Measurements from ENCODE around the gene GMPR.
"Not testable (repeated sequence)": the region's sequence is repeated elsewhere in the genome, so short reads cannot be mapped to it uniquely, and the experiment has no call there.

GMPR gene

GRCh38 chr6:16258709-16259075 lies 20.3 kb downstream of the GMPR start:
- H3K4me3 ChIP-seq (ENCODE audit: low read length) = no peak overlapping the region
- peak overlapping the region; percentile 86 for H3K56ac ChIP-seq (ENCODE audit: low read length)
- peak; percentile 42 for DNase-seq
- peak overlapping the region; percentile 40 for H2AK5ac ChIP-seq (ENCODE audit: low read length)
- H3K36me3 ChIP-seq (ENCODE audit: control insufficient read depth, insufficient read depth, low read length) = no peaks in the 10 kb centered on the region
- H4K5ac ChIP-seq (ENCODE audit: low read length) = no peak overlapping the region
- no peaks in the 10 kb centered on the region for H3K27me3 ChIP-seq (ENCODE audit: insufficient read depth, low read length, poor library complexity)
- no peaks in the 10 kb centered on the region for H3K79me2 ChIP-seq (ENCODE audit: control insufficient read depth, insufficient read depth, low read length)
- no peak overlapping the region for H2BK15ac ChIP-seq (replicated peaks; ENCODE audit: low read depth)
- no peaks in the 10 kb centered on the region for H3K79me1 ChIP-seq (ENCODE audit: low read length)
- H2BK120ac ChIP-seq (ENCODE audit: low read depth, low read length) = peak overlapping the region; percentile 82
- no peak overlapping the region for H3K4ac ChIP-seq (ENCODE audit: low read depth, low read length)
- H3K23ac ChIP-seq (ENCODE audit: low read length) = no peak overlapping the region
- peak overlapping the region; percentile 31 for H3K9ac ChIP-seq (ENCODE audit: low read length)
- H3K18ac ChIP-seq (ENCODE audit: low read length) = peak overlapping the region; percentile 66
- no peak overlapping the region for H3K4me2 ChIP-seq (ENCODE audit: low read length)
- 100% methylated on average over 2 of the region's 6 CpGs for WGBS (ENCODE audit: extremely low coverage, insufficient coverage, low lambda C conversion rate)
- peak overlapping the region; percentile 56 for H2BK5ac ChIP-seq (ENCODE audit: low read length)
- peak overlapping the region; percentile 79 for H3K27ac ChIP-seq (ENCODE audit: low read depth, low read length)
- H3K4me1 ChIP-seq (ENCODE audit: control insufficient read depth, low read depth, low read length) = peaks cover 4% of the 10 kb centered on the region
- no peak overlapping the region for H4K8ac ChIP-seq (ENCODE audit: low read depth, low read length)

DNA sequence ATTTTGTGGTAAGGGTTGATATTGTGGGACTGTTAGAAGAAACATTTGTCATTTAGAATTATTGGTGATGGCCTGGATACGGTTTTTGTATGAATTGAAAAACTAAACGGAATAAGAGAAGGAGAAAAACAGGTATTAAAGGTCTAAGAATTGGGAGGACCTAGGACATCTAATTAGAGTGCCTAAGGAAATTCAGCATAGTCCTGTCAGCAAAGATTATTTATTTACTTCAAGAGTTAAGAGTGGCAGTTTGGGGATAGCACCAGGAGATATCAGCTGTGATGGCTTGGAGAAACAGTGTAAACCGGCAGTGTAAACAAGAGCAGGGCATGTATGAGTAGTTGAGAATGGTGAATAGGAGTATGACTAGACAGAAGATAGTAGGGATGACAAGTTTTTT lies 21.2 kb downstream of the GMPR start:
- H2BK15ac ChIP-seq (replicated peaks; ENCODE audit: low read depth); H3K79me1 ChIP-seq (ENCODE audit: low read length); H3K4me3 ChIP-seq (ENCODE audit: low read length); H3K4me1 ChIP-seq (ENCODE audit: control insufficient read depth, low read depth, low read length); H3K36me3 ChIP-seq (ENCODE audit: control insufficient read depth, insufficient read depth, low read length); H3K4me2 ChIP-seq (ENCODE audit: low read length); H3K79me2 ChIP-seq (ENCODE audit: control insufficient read depth, insufficient read depth, low read length); H3K4ac ChIP-seq (ENCODE audit: low read depth, low read length); H3K27me3 ChIP-seq (ENCODE audit: insufficient read depth, low read length, poor library complexity); H2BK120ac ChIP-seq (ENCODE audit: low read depth, low read length); H2AK5ac ChIP-seq (ENCODE audit: low read length); H3K23ac ChIP-seq (ENCODE audit: low read length); H2BK5ac ChIP-seq (ENCODE audit: low read length); H3K9ac ChIP-seq (ENCODE audit: low read length); DNase-seq; H3K18ac ChIP-seq (ENCODE audit: low read length); H4K8ac ChIP-seq (ENCODE audit: low read depth, low read length); H4K5ac ChIP-seq (ENCODE audit: low read length): not testable (repeated sequence)
- Histone ChIP-seq H3K56ac (ENCODE audit: low read length) (peak overlapping the region; percentile 50), H3K27ac (ENCODE audit: low read depth, low read length) (peak overlapping the region; percentile 70)
- WGBS (ENCODE audit: extremely low coverage, insufficient coverage, low lambda C conversion rate) = no CpG with 5 or more reads among the region's 3 CpGs

- H3K18ac ChIP-seq (ENCODE audit: low read length); H3K27me3 ChIP-seq (ENCODE audit: insufficient read depth, low read length, poor library complexity); H3K23ac ChIP-seq (ENCODE audit: low read length); H3K27ac ChIP-seq (ENCODE audit: low read depth, low read length); H2BK120ac ChIP-seq (ENCODE audit: low read depth, low read length); H3K4ac ChIP-seq (ENCODE audit: low read depth, low read length); H4K5ac ChIP-seq (ENCODE audit: low read length); H3K4me1 ChIP-seq (ENCODE audit: control insufficient read depth, low read depth, low read length); H3K4me3 ChIP-seq (ENCODE audit: low read length); H3K36me3 ChIP-seq (ENCODE audit: control insufficient read depth, insufficient read depth, low read length); DNase-seq; H2AK5ac ChIP-seq (ENCODE audit: low read length); H3K79me2 ChIP-seq (ENCODE audit: control insufficient read depth, insufficient read depth, low read length); H3K79me1 ChIP-seq (ENCODE audit: low read length); H2BK5ac ChIP-seq (ENCODE audit: low read length); H3K9ac ChIP-seq (ENCODE audit: low read length); H2BK15ac ChIP-seq (replicated peaks; ENCODE audit: low read depth); H3K56ac ChIP-seq (ENCODE audit: low read length); H4K8ac ChIP-seq (ENCODE audit: low read depth, low read length); H3K4me2 ChIP-seq (ENCODE audit: low read length): not testable (repeated sequence)
- no CpG with 5 or more reads among the region's 9 CpGs for WGBS (ENCODE audit: extremely low coverage, insufficient coverage, low lambda C conversion rate)
Observed at GRCh38 chr6:16260602-16261001, 22.2 kb downstream of the GMPR start.

GRCh38 chr6:16262773-16263172 lies 24.4 kb downstream of the GMPR start:
- H3K4me2 ChIP-seq (ENCODE audit: low read length); H3K9ac ChIP-seq (ENCODE audit: low read length); H3K4me1 ChIP-seq (ENCODE audit: control insufficient read depth, low read depth, low read length); H3K4me3 ChIP-seq (ENCODE audit: low read length); H3K36me3 ChIP-seq (ENCODE audit: control insufficient read depth, insufficient read depth, low read length); H2BK15ac ChIP-seq (replicated peaks; ENCODE audit: low read depth); H2BK120ac ChIP-seq (ENCODE audit: low read depth, low read length); H3K27ac ChIP-seq (ENCODE audit: low read depth, low read length); H4K5ac ChIP-seq (ENCODE audit: low read length); H3K27me3 ChIP-seq (ENCODE audit: insufficient read depth, low read length, poor library complexity); H3K18ac ChIP-seq (ENCODE audit: low read length); H3K56ac ChIP-seq (ENCODE audit: low read length); H3K79me1 ChIP-seq (ENCODE audit: low read length); H2BK5ac ChIP-seq (ENCODE audit: low read length); H4K8ac ChIP-seq (ENCODE audit: low read depth, low read length); H3K23ac ChIP-seq (ENCODE audit: low read length); H3K4ac ChIP-seq (ENCODE audit: low read depth, low read length); H3K79me2 ChIP-seq (ENCODE audit: control insufficient read depth, insufficient read depth, low read length); H2AK5ac ChIP-seq (ENCODE audit: low read length): not testable (repeated sequence)
- peak; percentile 43 for DNase-seq
- no CpG with 5 or more reads among the region's 12 CpGs for WGBS (ENCODE audit: extremely low coverage, insufficient coverage, low lambda C conversion rate)

DNA sequence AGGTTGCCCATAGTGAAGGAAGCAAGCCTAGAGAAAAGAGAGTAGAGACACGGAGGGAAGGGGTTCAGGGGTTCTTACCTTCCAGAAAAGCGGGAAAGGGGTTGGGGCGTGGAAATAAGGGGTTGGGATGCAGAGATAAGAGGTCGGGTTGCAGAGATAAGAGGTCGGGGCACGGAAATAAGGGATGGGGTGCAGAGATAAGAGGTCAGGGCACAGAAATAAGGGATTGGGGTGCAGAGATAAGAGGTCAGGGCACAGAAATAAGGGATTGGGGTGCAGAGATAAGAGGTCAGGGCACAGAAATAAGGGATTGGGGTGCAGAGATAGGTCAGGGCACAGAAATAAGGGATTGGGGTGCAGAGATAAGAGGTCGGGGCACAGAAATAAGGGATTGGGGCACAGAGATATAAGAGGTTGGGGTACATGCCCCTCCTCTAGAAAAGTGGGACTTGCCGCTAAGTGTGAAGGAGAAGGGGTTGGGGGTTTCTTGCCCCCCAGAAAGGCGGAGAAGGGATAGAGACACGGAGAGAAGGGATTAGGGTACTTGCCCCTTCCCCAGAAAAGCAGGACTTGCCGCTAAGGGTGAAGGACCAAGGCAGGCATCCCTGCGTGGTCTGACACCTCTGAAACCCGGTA lies 25.2 kb downstream of the GMPR start:
- not testable (repeated sequence) for H3K27me3 ChIP-seq (ENCODE audit: insufficient read depth, low read length, poor library complexity); H4K8ac ChIP-seq (ENCODE audit: low read depth, low read length); H3K4me3 ChIP-seq (ENCODE audit: low read length); H3K36me3 ChIP-seq (ENCODE audit: control insufficient read depth, insufficient read depth, low read length); H2BK120ac ChIP-seq (ENCODE audit: low read depth, low read length); H3K23ac ChIP-seq (ENCODE audit: low read length); H2AK5ac ChIP-seq (ENCODE audit: low read length); DNase-seq; H3K4me2 ChIP-seq (ENCODE audit: low read length); H2BK15ac ChIP-seq (replicated peaks; ENCODE audit: low read depth); H3K79me2 ChIP-seq (ENCODE audit: control insufficient read depth, insufficient read depth, low read length); H3K4me1 ChIP-seq (ENCODE audit: control insufficient read depth, low read depth, low read length); H3K79me1 ChIP-seq (ENCODE audit: low read length); H4K5ac ChIP-seq (ENCODE audit: low read length); H2BK5ac ChIP-seq (ENCODE audit: low read length)
- peak overlapping the region; percentile 59 for H3K4ac ChIP-seq (ENCODE audit: low read depth, low read length)
- peak overlapping the region; percentile 57 for H3K27ac ChIP-seq (ENCODE audit: low read depth, low read length)
- H3K56ac ChIP-seq (ENCODE audit: low read length) = peak overlapping the region; percentile 60
- peak overlapping the region; percentile 36 for H3K9ac ChIP-seq (ENCODE audit: low read length)
- WGBS (ENCODE audit: extremely low coverage, insufficient coverage, low lambda C conversion rate) = no CpG with 5 or more reads among the region's 13 CpGs
- peak overlapping the region; percentile 88 for H3K18ac ChIP-seq (ENCODE audit: low read length)

DNA sequence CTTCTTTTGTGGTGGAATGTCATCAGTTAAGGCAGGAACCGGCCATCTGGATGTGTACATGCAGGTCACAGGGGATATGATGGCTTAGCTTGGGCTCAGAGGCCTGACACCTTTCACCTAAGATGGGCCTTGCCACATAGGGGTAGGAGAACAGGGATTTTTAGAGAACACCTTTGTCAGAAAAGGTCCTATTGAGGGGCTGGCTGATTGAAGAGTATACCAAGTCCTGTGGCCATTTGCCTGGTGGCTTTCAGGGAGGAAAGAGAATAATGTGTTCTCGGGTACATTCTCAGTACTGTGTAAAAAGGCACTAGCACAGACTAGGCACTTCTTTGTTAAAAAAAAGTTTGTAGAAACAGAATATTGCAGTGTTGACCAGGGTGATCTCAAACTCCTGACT lies 26.4 kb downstream of the GMPR start:
- Histone ChIP-seq H3K4me1 (ENCODE audit: control insufficient read depth, low read depth, low read length) (peaks cover 3% of the 10 kb centered on the region), H3K18ac (ENCODE audit: low read length) (peak overlapping the region; percentile 95), H4K8ac (ENCODE audit: low read depth, low read length) (no peak overlapping the region), H3K79me2 (ENCODE audit: control insufficient read depth, insufficient read depth, low read length) (no peaks in the 10 kb centered on the region), H2BK5ac (ENCODE audit: low read length) (peak overlapping the region; percentile 96), H4K5ac (ENCODE audit: low read length) (no peak overlapping the region), H2AK5ac (ENCODE audit: low read length) (peak overlapping the region; percentile 96), H3K79me1 (ENCODE audit: low read length) (no peaks in the 10 kb centered on the region), H2BK15ac (replicated peaks; ENCODE audit: low read depth) (no peak overlapping the region), H3K4me3 (ENCODE audit: low read length) (no peak overlapping the region), H3K4ac (ENCODE audit: low read depth, low read length) (peak overlapping the region; percentile 88), H2BK120ac (ENCODE audit: low read depth, low read length) (peak overlapping the region; percentile 46), H3K23ac (ENCODE audit: low read length) (no peak overlapping the region), H3K36me3 (ENCODE audit: control insufficient read depth, insufficient read depth, low read length) (peaks cover 2% of the 10 kb centered on the region), H3K56ac (ENCODE audit: low read length) (peak overlapping the region; percentile 61), H3K4me2 (ENCODE audit: low read length) (no peak overlapping the region), H3K27ac (ENCODE audit: low read depth, low read length) (peak overlapping the region; percentile 96), H3K27me3 (ENCODE audit: insufficient read depth, low read length, poor library complexity) (no peaks in the 10 kb centered on the region), H3K9ac (ENCODE audit: low read length) (no peak overlapping the region)
- no CpG with 5 or more reads among the region's 2 CpGs for WGBS (ENCODE audit: extremely low coverage, insufficient coverage, low lambda C conversion rate)
- no peak for DNase-seq

Measured in mesendoderm (in vitro differentiated cells).